ENCODE results near the gene GP5.

- no peak for TF ChIP-seq CTCF (IDR thresholded peaks at IDR 0.05)
- no peak for TF ChIP-seq POLR2A (IDR thresholded peaks at IDR 0.05)
Observed at GRCh38 chr3:194390835-194391234, 8.2 kb downstream of the GP5 start.

Data from body of pancreas (tissue), 4 donors.